Gastrocnemius medialis (tissue), 4 donors: ENCODE results near the gene FAM204A.

Source experiments
- POLR2A ChIP-seq, 2 donors: fragments of 450-650 bp; IDR thresholded peaks; one replicate each; pipeline ENCODE4 v1.6.1; 2017; ENCODE audit warnings: antibody characterized with exemption in 2 of 2, mild to moderate bottlenecking in 2 of 2, moderate library complexity in 2 of 2
- TF ChIP-seq, protein P1 (sequence below), 5 experiments: fragments of 450-650 bp in 3 of 5; fragments of 200-600 bp in 2 of 5; sonication (generic) in 2 of 5; IDR thresholded peaks in 4 of 5; conservative IDR thresholded peaks in 1 of 5; 1 replicate in 4 of 5; 2 replicates in 1 of 5; pipeline ENCODE4 v1.5.1; 2016 to 2019; ENCODE audit warnings: antibody characterized with exemption in 5 of 5, mild to moderate bottlenecking in 3 of 5, moderate library complexity in 3 of 5

- TF ChIP-seq POLR2A (IDR thresholded peaks at IDR 0.05): no peak
- TF ChIP-seq, protein P1, sequence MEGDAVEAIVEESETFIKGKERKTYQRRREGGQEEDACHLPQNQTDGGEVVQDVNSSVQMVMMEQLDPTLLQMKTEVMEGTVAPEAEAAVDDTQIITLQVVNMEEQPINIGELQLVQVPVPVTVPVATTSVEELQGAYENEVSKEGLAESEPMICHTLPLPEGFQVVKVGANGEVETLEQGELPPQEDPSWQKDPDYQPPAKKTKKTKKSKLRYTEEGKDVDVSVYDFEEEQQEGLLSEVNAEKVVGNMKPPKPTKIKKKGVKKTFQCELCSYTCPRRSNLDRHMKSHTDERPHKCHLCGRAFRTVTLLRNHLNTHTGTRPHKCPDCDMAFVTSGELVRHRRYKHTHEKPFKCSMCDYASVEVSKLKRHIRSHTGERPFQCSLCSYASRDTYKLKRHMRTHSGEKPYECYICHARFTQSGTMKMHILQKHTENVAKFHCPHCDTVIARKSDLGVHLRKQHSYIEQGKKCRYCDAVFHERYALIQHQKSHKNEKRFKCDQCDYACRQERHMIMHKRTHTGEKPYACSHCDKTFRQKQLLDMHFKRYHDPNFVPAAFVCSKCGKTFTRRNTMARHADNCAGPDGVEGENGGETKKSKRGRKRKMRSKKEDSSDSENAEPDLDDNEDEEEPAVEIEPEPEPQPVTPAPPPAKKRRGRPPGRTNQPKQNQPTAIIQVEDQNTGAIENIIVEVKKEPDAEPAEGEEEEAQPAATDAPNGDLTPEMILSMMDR (IDR thresholded peaks at IDR 0.05 in 4 of 5, conservative IDR thresholded peaks at IDR 0.05 in 1 of 5): no peak
Observed at GRCh38 chr10:118315629-118316028, 26.5 kb downstream of the FAM204A start.
